HG03439 (cell line): ENCODE data around the gene PRPS1.
"Not testable (repeated sequence)": the region's sequence is repeated elsewhere in the genome, so short reads cannot be mapped to it uniquely, and the experiment has no call there.

ENCODE experiments used
- ATAC-seq: cut with Tn5 transposase; IDR thresholded peaks from one replicate; pipeline ENCODE4 v1.9.1; 2021; ENCODE audit warnings: mild to moderate bottlenecking, moderate library complexity; ENCODE audit not compliant: unreplicated experiment

The PRPS1 gene

DNA sequence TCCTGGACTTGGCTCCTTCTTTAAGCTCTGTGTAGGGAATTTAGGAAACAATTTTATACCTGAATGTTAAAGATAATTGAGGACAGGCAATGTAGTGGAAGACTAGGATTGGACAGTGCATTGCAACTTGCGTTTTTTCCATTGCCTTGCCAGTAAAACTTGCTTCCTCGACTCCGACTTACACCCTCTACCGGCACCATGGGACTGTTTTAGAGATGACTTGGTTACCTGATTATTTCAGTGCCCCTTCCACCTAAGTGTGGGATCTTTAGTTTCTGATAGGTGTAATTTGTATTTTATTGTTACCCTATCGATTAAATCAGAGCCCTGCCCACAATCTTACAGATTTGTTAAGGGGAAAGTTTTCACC, 1.2 kb downstream of the PRPS1 start:
- ATAC-seq, result no peak

DNA sequence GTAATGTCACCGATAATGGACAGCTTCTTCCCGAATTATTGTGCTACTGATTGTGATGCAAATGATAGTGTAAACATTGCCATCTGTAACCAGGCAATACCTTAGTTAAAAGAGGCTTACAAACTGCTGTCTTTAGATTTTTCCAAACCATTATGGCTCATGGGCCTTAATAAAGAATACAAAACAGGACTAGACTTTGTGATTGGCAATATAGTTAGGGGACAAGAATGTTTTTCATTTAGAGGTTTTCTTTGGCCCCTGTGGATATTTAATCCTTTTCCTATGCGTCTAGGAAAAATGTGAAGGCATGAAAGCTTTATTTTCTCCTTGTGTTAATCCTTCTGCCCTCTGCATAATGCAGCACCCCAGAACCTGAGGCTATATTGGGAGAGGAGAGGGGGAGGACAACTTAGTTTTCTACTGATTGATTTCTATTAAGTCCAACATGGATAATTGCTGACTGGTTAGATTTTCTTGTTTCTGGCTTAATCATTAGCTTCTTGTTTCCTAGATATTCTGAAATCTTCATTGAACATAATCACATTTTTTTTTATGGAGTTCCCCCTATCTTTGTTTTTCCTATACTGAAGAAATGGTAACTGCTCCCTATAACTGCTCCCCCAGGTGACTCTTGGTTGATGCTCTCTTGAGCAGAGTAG, 1.9 kb downstream of the PRPS1 start:
- no peak for ATAC-seq

DNA sequence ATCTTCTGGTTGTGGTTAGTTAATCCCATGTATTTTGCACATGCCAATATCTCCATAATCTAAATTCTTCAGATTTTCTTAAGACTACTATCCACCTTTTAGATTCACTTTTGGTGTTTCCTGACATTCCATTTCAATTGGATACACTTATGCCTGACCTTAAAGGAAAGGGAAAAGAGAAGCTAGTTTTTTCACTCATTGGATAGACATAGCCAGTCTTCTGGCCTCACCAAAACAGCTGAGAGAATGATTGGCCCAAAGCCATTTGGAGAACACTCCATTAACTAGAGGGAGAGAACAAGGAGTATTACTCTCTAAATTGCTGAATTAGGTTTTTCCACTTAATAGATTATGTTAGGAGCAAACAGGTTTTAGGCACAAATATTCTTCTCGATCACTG, 4.0 kb downstream of the PRPS1 start:
- ATAC-seq, result no peak

DNA sequence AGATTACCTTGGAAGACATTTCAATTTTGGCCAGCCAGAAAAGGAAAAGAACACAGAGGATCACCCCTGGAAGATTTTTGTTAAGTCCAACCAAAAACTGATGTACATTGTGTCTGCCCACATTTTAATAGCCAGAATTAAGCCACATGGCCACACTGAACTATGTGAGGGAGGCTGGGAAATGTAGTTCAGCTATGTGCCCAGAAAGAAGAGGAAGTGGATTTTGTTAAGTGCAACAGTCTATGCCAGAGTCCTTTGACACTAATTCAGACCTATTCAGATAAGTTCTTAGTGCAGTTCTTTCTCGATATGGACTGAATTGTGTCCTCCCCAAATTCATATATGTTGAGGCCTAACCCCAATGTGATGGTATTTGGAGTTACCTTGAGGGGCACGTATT, 18.4 kb downstream of the PRPS1 start:
- no peak for ATAC-seq

DNA sequence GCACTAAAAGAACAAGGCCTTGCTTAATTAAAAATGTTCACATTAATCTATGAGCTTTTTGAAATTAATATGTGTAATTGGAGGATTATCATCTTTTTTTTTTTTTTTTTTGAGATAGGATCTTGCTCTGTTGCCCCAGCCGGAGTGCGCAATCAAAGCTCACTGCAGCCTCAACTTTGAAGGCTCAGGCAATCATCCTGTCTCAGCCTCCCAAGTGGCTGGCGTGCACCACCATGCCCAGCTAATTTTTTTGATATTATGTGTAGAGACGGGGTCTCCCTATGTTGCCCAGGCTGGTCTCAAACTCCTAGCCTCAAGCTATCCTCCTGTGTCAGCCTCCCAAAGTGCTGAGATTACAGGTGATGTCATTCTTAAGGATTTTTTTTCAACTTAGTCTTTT, 20.0 kb downstream of the PRPS1 start:
- no peak for ATAC-seq

DNA sequence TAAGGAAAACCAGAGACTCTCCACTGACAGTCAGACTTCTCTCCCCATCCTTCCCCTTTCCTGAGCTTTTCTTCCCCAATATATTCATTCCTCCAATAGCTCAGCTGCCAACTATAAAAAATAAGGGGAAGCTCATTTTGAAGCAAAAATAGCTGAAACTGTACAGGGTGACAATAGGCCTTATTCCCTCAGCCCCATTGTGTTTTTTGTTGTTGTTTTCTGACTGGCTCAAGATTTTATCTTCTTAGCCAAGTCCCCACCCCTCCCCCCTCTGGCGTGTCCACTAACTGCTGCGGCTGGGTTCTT, 26.2 kb downstream of the PRPS1 start:
- ATAC-seq, result no peak

DNA sequence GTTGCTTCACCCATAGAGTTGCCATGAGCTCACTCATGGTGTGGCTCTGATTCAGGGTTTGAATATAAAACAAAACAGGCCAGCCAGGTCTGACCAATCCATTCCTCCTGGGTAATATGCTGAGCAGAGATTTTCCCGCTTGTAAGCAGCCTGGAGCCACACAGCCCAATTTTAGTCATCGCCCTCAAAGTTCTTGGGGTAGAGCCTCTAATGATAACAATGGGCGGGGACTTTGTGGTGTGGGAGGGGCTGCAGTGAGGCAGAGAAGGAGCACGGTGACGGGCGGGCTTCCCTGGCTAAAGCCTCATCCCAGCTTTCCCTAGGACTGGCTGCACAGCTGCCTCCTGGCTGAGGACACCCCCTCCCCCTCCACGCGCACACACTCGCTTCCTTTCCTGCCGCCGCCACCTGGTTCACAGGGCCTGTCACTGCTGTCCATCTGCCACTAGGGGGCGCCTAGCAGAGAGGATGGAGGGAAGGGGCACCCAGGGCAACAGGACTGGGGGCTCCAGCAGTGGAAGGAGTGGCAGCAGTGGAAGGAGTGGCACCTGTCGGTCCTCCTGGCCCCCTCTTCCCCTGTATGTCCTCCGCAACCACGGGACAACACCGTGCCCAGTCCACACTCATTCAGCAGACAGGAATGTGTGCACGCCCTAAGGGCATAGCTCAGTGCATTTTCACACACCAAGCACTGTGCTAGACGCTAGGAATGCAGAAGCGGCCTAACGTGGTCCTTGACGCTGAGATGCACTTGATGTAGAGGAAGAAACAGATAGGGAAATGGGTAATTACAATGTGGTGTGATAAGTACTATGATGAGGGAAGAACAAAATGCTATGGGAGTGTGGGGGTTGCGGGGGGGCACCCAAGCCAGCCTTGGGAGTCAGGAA, 26.8 kb downstream of the PRPS1 start:
- no peak for ATAC-seq

DNA sequence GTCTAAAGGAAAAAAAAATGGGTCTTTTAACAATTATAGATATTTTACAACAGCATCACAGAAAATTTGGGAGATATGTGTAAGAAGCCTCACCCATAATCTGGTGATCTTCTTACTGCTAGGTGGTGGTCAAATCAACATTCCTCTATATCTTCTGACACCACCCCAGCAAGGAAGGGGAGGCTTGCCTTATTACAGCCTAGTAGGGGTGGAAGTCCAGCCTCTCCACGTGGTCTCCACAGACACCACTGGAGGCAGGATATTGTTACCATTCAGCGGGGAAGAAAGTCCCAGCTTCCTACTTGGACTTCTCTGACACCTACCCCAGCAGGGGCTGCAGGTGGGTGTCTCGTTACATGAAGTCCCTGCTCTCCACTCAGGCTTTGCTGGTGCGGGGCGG, 28.7 kb downstream of the PRPS1 start:
- no peak for ATAC-seq

DNA sequence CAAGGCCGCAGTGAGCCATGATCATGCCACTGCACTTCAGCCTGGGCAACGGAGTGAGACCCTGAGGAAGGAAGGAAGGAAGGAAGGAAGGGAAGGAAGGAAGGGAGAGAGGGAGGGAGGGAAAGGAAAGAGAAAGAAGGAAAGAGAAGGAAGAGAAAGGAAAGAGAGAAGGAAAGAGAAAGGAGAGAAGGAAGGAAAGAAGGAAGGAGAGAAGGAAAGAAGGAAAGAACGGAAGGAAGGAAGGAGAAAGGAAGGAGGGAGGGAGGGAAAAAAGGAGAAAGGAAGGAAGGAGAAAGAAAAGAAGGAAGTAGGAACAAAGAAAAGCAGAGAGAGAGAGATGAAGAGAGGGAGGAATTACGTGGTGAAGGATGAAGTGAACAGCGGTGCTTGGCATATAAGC, 30.4 kb downstream of the PRPS1 start:
- no peak for ATAC-seq

DNA sequence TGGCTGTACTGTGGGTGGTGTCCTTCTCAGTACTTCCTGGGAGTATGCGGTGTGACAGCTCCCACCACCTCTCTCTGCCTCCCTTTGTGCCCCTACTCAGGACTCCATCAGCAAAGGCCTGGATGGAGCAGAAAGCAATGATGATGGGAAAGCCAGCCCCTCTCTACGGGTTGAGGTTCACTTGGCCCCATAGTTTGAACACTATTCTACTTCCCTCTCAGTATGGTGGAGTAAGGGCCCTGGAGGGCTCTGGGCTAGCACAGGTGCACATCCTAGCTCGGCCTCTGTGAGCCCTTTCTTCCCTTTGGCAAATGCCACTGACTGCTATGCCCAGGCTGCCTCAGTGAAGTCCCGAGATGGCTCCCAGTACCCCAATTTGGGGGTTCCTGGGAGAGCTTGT, 31.0 kb downstream of the PRPS1 start:
- no peak for ATAC-seq

DNA sequence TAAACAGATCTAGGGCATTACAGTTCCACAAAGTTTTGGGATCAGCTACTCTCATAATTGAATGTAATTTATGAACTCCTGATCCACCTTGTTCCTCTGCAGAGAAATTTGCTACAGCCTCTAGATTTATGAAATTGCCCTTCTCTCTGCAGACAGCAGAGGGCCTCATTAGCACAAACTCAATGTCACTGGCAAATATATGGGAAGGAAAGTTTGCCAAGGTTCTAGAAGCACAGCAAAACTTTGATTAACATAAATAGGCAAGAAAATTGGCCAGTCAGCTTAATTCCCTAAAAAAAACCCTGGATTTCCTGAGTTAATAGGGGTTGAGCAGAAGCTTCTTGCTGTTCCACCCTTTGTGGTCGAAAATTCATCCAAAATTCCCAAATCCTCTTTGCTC, 31.5 kb downstream of the PRPS1 start:
- ATAC-seq, result no peak

DNA sequence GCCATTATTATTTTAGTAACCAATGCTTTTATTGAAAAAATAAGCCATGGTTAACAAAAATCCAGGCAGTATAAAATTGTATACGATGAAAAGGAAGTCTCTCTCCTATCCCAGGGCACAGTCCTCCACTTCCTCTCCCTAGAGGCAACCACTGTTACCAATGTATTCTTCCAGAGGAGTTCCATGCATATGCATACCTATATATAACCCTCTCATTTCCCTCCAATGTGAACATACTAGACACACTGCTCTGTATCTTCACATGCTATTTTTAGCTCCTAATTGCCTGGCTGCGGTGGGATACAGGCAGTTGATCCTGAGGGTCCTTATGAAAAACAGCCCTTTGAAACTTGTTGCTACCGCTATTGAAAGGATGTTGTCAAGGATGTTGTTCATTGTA, 33.8 kb downstream of the PRPS1 start:
- no peak for ATAC-seq

DNA sequence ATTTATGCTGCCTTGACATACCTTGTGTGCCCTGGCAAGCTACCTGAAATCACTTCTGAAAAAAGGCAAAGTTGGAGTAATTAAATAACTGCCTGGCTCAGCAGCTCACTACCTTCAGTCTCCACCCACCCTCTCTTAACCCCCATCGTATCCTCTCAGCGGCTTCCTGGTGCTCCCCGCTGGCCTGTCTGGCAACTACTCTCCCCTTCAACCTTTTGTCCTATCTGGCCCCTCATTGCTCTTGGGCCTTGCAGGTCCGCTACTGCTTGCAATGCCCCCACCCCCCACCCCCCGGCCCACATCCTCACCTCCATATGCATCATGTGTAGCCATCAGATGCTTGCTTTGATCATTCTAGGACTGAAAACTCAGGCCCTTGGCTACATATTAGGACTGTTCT, 34.5 kb downstream of the PRPS1 start:
- no peak for ATAC-seq

DNA sequence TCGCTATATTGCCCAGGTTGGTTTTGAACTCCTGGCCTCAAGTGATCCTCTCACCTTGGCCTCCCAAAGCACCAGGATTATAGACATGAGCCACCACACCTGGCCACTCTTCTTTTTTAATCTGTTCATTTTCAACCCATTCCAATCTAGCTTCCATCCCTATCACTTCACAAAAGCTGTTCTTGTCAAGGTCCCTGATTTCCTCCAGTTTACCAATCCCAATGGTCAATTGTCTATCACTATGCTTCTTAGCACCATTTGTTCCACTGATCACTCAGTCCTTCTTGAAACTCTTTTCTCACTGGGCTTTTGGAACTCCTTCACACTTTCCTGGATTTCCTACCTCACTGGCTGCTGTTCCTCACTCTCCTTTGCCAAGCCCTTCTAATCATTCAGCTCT, 38.6 kb downstream of the PRPS1 start:
- no peak for ATAC-seq

DNA sequence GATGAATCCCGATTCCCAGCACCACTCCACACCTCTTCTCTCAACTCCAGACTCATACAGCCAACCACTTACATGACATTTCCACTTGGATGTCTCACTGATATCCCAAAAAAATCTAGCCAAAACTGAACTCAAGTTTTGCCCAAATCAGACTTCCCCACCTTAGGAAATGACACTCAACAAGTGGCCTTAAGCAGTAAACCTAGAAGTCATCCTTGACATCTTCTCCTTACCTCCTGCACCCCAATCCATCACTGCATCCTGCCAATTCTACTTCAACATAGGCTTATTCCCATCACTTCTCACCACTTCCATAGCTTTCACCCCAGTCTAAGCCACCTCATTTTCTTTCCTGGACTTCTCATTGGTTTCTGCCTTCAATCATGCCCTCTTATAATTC, 39.1 kb downstream of the PRPS1 start:
- ATAC-seq, result no peak

DNA sequence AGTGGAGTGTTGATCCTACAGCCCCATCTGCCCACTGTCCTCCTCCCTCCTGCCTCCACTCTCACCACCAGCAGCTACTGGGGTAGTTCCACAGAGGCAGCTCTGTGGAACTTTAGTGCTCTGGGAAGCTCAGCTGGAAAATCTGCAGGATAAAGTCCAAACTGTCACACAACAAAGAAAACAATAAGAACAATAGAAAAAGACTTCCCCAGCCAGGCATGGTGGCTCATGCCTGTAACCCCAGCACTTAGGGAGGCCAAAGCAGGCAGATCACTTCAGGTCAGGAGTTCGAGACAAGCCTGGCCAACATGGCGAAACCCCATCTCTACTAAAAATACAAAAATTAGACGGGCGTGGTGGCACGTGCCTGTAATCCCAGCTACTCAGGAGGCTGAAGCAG, 40.4 kb downstream of the PRPS1 start:
- ATAC-seq, result not testable (repeated sequence)

DNA sequence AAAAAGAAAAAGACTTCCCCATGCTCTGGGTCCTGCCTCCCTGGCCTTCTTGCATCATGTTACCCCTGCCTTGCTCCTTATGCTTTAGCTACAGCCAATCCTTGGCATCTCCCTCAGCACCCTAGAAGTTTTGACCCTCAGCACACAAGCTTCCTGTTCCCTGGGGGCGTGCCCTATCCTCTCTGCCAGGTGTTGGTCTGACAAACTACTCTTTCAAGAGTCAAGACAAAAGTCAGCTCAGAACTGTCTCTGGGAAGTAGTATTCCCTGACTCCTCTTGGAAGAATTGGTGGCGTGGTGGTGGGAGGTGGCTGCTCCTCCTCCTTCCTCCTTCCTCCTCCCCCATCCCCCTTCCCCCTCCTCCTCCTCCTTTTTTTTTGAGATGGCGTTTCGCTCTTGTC, 41.0 kb downstream of the PRPS1 start:
- no peak for ATAC-seq

DNA sequence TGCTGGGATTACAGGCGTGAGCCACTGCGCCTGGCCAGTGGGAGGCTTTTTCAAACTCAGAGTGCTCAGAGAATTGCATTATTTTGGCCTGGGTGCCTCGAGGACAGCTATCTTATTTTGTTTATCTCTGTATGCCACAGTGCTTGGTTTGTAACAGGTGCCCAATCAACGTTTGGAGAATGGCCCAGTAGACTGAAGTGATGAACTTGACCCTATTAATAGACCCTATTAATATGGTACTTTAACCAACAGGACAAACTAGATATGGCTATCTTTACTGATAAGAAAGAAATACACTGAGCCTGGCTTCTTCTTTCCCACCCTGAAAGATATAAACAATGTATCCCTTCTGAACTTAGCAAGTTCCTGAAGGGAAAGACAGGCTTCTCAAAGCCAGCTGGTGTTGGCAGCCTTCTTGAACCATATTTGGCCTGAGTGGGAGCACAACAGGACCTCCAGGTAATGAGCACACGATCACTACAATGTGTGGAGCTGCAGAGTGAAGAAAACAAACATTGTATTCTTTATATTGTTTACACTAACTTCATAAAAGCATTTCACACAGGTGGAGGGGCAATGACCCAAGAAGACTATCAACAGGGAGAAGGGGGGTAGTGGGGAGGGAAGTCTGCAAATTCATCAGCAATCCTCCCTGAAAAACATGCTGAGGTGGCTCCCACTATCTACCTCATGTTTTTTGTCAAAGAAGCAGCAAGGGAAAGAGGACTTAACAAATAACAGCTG, 41.7 kb downstream of the PRPS1 start:
- no peak for ATAC-seq

DNA sequence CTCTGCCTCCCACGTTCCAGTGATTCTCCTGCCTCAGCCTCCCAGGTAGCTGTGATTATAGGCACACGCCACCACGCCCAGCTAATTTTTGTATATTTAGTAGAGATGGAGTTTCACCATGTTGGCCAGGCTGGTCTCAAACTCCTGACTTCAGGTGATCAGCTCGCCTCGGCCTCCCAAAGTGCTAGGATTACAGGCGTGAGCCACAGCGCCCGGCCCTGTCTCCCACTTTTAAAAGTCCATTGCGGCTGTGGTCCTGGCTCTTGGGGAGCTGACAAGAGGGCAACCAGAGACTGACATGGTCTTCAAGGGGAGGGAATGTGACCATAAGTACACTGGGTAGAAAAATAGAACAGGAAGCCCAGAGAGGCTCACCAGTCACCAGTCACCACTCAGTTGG, 42.9 kb downstream of the PRPS1 start:
- not testable (repeated sequence) for ATAC-seq

DNA sequence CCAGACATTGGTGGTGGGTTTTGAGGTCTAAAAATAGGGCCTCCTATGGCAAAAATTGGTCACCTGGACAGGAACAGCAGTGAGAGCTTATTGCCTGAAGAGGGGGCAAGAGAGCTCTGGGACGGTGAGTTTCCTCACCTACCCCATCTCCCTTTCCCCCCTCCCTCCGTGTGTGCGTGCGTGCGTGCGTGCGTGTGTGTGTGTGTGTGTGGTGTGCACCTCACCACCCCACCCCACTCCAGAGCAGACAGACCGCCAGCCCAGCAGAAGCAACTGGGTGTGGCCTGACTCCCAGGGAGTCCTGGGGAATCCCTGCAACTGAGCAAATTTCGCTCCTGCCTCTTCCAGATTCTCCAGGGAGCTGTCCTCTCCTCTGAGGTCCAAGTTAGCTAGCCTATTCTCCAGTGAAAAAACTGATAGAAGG, 44.7 kb downstream of the PRPS1 start:
- ATAC-seq, result no peak

DNA sequence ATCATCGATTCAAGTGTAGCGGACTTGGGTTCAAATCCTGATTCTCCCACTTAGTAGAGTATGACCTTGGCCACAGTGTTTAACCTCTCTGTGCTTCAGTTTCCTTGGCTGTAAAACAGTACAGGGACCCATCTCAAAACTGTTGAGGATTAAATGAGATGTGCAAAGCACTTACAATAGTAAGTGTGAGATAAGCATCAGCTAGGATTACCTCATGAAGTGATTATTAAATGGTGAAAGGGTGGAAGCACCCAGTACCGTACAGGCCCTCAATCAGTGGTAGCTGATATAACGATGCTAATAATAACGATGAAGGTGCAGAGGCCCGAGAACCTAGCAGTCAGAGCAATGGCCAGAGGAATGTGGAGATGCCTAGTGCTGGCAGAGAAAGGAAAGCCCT, 45.1 kb downstream of the PRPS1 start:
- peak; percentile 2 for ATAC-seq

DNA sequence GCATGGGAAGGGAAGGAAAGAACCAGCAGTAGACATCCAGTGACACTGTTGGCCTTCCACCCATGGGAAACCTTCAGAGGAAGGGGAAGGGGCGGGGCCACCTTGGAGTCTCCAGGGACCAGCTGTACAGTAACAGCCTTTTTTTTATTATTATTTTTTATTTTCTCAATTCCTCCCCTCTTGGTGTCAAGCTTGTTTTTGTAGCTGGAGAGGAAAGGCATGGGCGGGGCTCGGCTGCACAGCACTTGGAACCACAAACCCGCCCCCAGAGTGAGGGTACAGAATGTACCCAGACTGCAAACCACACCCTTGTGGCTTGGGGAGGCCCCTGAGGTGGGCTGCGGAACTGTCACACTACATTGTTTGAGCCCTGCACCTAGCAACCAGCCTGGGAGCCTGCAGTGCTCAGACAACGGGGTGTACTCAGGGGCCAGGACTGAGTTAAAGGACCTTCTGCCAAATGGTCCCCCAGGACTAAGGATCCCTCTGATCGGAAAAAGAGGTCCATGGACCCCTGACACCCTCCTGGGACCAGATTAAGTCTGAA, 45.7 kb downstream of the PRPS1 start:
- ATAC-seq, result peak; percentile 90
